Cortex of kidney (tissue), 1 donor: ENCODE data around the gene MIA2.
"Not testable (repeated sequence)": the region's sequence is repeated elsewhere in the genome, so short reads cannot be mapped to it uniquely, and the experiment has no call there.

Source experiments
- DNase-seq: peaks from one replicate; lab custom pipeline; 2025; lab: John Stamatoyannopoulos, UW

MIA2 gene

GRCh38 chr14:39233680-39234326, at the start of gene MIA2:
TSS of gene MIA2 (plus strand) at chr14:39233915. CDS start at chr14:39234115, 200 bp downstream.
- DNase-seq = no peak

GRCh38 chr14:39184628-39185255, 49.0 kb upstream of the MIA2 start:
- DNase-seq = no peak

GRCh38 chr14:39185256-39186049, 48.3 kb upstream of the MIA2 start:
- DNase-seq = no peak

- DNase-seq = no peak
Measured at GRCh38 chr14:39186941-39187525, 46.7 kb upstream of the MIA2 start.

GRCh38 chr14:39203659-39204606, 29.8 kb upstream of the MIA2 start:
- no peak for DNase-seq

GRCh38 chr14:39207430-39207829, 26.3 kb upstream of the MIA2 start:
- not testable (repeated sequence) for DNase-seq

GRCh38 chr14:39211109-39211741, 22.5 kb upstream of the MIA2 start:
- DNase-seq = no peak

- DNase-seq = no peak
Measured at GRCh38 chr14:39212034-39212433, 21.7 kb upstream of the MIA2 start.

GRCh38 chr14:39212693-39213092, 21.0 kb upstream of the MIA2 start:
- DNase-seq = no peak

GRCh38 chr14:39217214-39217879, 16.4 kb upstream of the MIA2 start:
- DNase-seq = no peak

- DNase-seq = no peak
Measured at GRCh38 chr14:39218171-39218769, 15.4 kb upstream of the MIA2 start.

GRCh38 chr14:39219075-39219499, 14.6 kb upstream of the MIA2 start:
- DNase-seq = no peak

GRCh38 chr14:39220473-39220872, 13.2 kb upstream of the MIA2 start:
- not testable (repeated sequence) for DNase-seq

- no peak for DNase-seq
Measured at GRCh38 chr14:39228044-39228443, 5.7 kb upstream of the MIA2 start.

GRCh38 chr14:39228509-39229221, 5.0 kb upstream of the MIA2 start:
- no peak for DNase-seq

GRCh38 chr14:39229222-39229543, 4.5 kb upstream of the MIA2 start:
- no peak for DNase-seq

GRCh38 chr14:39229601-39230110, 4.1 kb upstream of the MIA2 start:
- DNase-seq = no peak

GRCh38 chr14:39230416-39231035, 3.2 kb upstream of the MIA2 start:
- no peak for DNase-seq
